ENCODE results near the gene FNBP1.

Gene FNBP1

GRCh38 chr9:129889941-129890717 is 152.9 kb downstream of the FNBP1 start:
- DNase-seq (ENCODE audit: low spot score), result no peak

- no peak for DNase-seq (ENCODE audit: low spot score)
These were observed 153.7 kb downstream of the FNBP1 start for GRCh38 chr9:129889122-129889940.

- no peak for DNase-seq (ENCODE audit: low spot score)
These were observed 154.5 kb downstream of the FNBP1 start for GRCh38 chr9:129888293-129889121.

GRCh38 chr9:129887334-129888292 is 155.4 kb downstream of the FNBP1 start:
- DNase-seq (ENCODE audit: low spot score), result peak; percentile 13

GRCh38 chr9:129886226-129887174 is 156.5 kb downstream of the FNBP1 start:
- no peak for DNase-seq (ENCODE audit: low spot score)

GRCh38 chr9:129885670-129886106 is 157.3 kb downstream of the FNBP1 start:
- DNase-seq (ENCODE audit: low spot score), result peak; percentile 95

GRCh38 chr9:129885018-129885669 is 157.8 kb downstream of the FNBP1 start:
- DNase-seq (ENCODE audit: low spot score), result peak; percentile 25

DNA sequence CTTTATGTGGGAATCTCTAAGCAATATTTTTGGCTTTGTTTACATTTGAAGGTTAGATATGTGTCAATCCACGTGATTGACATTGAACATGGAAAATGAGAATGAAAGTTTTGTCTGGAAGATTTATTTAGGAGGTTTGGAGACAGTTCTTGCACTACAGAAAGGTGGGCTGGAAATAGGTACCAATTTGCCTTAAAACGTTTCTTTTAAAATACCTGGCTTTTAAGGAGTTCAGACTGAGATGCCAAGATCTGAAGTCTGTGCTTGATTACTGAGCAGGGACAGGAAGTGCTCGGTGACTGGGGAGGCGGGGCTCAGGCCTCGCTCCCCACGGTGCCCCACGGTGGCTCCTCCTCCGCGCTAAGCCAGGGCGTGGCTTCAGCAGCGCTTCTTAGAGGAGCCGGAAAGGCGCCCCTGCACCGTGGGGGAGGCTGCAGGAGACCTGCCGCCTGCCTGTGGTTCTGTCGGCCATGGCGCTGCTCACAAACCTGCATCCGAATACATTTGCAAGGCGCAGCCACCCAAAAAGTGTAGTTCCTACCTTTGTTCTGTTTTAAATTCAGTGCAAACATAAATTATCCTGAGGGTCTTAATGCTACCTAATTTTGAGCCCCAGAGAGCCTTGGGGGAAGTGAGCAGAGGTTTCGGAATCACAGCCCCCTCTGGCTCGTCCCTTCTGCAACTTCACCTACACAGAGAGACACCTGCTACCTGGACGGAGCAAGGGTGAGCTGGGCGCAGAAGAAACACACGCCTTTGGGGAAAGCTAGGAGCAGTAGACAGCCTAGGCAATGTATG is 158.6 kb downstream of the FNBP1 start:
- peak; percentile 90 for DNase-seq (ENCODE audit: low spot score)

DNA sequence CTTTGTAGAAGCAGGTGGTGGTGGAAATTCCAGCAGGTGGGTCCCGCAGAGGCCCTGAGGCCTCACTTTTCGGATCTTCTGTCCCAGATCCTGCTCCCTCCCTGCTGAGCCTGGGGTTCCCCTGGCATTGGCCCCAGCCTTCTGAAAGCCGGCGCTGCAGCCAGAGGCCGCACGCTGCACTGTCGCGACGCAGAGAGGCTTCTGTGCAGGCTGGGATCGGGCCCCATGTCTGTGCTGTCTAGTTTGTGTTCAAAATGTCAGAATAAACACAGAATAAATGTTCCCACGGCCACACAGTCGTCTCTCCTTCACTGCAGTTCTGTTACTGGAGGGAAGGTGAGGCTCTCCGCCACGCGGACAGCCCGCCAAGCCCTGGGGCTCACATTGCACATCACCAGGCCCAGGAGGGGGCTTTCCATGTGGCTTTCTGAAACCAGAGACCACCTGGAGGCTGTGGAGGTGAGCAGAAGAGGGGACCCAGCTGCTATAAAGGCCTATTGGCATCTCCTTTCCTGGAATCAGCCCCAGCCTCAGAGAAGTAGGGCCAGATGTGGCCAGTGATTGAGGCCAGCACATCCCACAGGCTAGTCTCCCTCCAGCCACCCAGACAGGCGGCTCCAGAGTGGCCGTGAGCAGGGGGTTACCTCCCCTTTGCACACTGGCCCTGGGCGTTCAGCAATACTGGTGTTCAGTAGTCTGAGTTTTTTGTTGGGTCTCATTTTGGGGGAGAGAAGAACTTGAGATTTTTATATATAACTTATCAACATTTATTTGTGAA is 161.3 kb downstream of the FNBP1 start:
- DNase-seq (ENCODE audit: low spot score), result no peak

DNA sequence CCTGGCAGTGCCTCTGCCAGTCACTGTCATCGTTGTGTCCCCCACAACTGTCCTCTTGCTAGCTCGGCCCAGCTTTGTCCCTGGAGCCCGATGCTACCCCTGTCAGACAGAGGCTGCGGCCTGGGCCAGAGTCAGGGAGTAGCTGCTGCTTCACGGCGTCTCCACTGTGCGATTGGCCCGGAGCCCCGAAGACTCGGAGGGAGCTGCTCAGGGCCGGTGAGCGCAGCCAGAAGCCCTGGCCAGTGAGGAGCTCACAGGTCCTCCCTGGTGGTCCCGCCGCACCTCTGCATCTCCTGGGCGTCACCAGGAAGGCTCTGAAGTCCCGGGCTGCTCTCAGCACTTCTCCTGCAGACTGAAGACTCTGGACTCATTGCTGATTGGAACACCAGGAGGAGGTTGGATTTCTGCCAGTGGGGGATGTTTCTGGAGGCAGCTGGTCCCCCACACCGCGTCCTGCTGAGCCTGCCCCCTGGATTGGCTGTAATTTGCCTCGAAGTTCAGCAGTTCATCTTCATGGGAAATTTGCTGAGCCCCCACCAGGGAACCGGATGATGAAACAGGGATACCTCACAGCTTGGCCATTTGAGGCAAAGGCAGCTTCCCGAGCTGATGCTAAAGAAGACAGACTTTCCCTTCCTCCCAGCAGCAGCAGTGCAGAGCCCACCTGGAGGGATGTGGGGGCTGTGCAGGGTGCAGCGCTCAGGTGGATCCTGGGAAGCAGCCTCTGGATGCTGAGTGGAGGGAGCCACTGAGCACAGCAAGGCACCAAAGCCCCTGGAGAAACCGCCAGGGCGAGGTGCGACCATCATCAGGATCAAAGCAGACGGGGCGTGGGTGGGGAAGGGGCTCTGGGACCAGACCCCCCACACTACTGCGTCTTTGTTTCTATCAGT is 162.1 kb downstream of the FNBP1 start:
- DNase-seq (ENCODE audit: low spot score), result no peak

DNA sequence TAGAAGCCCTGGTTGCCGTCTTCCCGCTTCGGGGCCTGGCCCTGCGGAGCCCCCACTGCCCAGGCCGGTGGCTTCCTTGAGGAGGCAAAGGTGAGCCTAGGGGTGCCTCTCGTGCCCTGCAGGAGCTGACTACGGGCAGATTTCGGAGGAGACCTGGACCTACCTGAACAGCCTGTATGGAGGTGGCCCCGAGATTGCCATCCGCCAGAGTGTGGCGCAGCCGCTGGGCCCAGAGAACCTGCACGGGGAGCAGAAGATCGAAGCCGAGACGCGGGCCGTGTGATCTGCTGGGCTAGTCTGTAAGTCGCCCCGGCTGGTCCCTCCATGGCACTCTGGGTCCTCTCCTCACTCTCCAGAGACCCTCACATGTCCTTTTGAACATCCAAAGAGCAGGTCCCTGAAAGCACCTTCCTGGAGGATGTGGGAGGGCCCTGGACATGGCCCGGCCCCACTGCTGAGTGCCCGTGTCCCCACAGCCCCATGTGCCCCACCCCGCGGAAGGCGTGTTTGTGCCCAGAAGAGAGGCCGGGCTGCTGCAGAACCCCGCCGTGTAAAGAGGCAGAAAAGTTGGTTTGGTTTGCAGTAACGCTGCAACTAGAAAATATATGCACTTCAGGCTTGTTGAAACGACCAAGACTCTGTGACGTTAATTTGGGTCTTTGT is 162.9 kb downstream of the FNBP1 start:
- no peak for DNase-seq (ENCODE audit: low spot score)

- DNase-seq (ENCODE audit: low spot score), result no peak
These were observed 163.8 kb downstream of the FNBP1 start for GRCh38 chr9:129879103-129879699.

DNA sequence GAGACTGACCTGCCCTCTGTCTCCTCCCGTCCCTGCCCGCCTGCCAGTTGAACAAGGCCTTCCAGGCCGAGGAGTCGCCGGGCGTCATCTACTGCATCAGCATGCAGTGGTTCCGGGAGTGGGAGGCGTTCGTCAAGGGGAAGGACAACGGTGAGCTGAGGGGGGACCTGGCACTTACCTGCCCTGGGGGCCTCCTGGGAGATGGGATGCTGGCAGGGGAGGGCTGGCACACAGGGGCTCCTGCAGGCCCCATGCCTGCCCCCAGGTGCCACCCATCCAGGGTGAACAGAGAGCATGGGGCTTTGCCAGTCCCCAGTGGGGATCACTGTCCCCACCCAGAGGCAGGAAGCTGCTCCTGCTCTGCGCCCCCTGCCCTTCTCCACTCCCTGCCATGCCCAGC is 164.7 kb downstream of the FNBP1 start:
- no peak for DNase-seq (ENCODE audit: low spot score)

DNA sequence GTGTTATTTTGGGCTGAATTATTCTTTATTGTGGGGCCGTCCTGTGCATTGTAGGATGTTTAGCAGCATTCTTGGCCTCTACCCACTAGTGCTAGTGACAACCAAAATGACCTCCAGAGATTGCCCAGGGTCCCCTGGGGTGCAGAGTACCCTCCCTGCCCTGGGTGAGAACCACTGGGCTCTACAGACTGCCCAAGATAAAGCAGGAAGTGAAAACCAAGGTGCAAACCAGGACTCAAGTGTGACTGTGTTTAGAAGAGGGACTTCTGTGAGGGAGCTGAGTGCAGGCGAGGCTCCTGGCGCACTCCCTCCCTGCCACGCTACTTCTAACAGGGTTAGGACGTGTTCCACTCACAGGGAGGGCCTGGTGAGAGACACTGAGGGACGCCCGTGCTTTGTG is 166.2 kb downstream of the FNBP1 start:
- no peak for DNase-seq (ENCODE audit: low spot score)

- no peak for DNase-seq (ENCODE audit: low spot score)
These were observed 167.1 kb downstream of the FNBP1 start for GRCh38 chr9:129875687-129876395.

Measured in kidney tubule cell (primary cell).